Stimulated activated CD4-positive, alpha-beta T cell treated with anti-CD3 and anti-CD28 coated beads, Interleukin-12 subunit alpha, Interleukin-12 subunit beta, amount 100 ng/mL, for 24 hours (primary cell): ENCODE results near the gene BAZ2A.
"Not testable (repeated sequence)": the region's sequence is repeated elsewhere in the genome, so short reads cannot be mapped to it uniquely, and the experiment has no call there.

Source experiments
- DNase-seq, 2 experiments: peaks; one replicate each; pipeline ENCODE4 v3.0.0-alpha.2; 2020; ENCODE audit warnings: low read depth in 2 of 2

Gene BAZ2A

DNA sequence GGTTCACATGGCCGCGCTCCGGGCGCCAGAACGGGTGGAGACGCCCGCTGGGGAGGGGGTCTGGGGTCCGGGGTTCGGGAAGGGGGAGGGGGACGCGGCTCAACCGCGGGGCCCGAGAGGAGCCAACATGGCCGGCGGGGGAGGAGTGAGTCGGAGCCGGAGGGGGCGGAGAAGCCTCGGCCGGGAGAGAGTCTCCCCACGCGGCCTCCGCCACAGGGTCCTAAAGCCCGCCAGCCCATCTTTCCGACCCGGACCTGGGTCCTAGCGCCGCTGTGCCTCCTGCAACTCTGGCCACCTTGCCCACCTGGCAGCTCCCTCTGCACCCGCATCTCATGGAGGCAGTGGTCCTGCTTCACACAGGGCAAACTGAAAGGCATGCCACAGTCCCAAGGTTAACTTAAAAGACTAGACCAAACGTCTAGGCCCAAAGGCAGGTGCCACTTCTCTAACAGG is at the start of gene BAZ2A:
Gene BAZ2A (minus strand): TSS at position 147 of the 453 bp plus-strand sequence. CDS start 12,796 bp downstream, outside the sequence.
- peak; percentile 75 to 84 for DNase-seq

DNA sequence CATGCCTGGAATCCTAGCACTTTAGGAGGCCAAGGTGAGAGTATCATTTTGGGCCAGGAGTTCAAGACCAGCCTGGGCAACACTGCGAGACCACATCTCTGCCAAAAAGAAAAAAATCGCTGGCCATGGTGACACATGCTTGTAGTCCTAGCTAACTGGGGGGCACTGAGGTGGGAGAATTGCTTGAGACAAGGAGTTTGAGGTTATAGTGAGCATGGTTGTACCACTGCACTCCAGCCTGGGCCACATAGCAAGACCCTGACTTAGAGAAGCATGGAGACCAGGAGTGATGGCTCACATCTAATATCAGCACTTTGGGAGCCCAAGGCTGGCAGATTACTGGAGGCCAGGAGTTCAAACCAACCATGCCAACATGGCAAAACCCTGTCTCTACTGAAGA is 48.7 kb upstream of the BAZ2A start:
- no peak for DNase-seq

DNA sequence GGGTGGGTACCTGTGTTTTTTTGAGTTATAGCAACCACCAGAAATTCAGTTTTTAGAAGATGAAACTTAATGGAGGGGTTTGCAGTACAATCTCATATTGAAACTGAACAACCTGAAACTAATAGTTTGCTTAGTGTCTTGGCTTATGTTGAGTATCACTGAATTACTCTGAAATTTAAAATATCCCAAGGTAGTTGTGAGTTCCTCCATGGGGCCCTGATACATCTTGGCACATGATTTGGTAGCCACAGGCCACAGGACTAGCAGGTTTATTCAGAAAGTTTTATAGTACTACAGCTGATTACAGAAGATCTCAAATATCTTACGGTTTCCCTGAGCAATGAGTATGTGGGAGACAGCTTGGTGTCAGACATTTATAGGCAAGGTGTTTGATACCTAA is 47.6 kb upstream of the BAZ2A start:
- no peak for DNase-seq

GRCh38 chr12:56676851-56677580 is 46.9 kb upstream of the BAZ2A start:
- DNase-seq = no peak

DNA sequence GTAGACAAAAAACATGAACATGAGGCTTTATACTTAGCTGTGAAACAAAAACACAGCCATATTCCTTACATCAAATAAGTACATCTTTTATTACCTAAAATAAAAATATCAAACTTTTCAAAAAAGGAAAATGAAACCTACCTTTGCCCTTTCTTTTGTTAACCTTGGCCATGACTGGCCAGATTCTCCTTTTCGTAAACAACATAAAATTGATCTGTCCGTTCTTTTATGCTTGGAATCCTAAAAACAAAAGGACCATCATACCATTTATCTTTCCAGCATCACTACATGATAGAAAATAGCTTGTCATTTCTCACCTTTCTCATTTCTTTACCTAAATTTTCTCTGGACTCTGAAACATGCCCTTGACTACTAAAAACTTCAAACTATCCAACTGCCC is 41.5 kb upstream of the BAZ2A start:
- DNase-seq = no peak

GRCh38 chr12:56670836-56671235 is 40.7 kb upstream of the BAZ2A start:
- DNase-seq = no peak

DNA sequence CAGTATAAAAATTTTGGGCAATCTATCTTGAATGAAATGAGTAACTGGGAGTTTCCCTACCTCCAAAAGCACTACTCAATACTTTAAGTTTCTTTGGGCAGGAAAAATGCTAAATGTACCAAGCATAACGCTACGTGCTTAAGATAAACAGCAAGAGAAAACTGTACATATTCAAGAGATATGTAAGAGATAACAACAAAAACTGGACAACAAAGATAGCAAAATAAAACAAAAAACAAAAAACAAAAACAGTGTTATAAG is 38.0 kb upstream of the BAZ2A start:
- DNase-seq = no peak

- no peak for DNase-seq
Measured at GRCh38 chr12:56661979-56662638, 32.0 kb upstream of the BAZ2A start.

DNA sequence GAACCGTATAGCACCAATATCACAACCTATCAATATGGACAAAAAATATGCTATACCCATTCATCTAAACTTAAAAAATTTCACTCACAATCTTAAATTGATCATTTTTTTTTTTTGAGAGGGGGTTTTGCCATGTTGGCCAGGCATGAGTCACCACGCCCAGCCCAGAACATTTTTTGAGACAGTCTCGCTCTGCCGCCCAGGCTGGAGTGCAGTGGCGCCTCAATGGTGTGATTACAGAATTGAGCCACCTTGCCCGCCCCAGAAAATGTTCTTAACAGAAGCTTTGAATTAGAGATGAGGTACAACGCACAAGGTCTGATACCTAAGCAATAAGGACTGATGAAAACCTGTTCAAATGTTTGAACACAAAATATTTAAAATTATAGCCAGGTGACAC is 31.4 kb upstream of the BAZ2A start:
- DNase-seq = no peak

DNA sequence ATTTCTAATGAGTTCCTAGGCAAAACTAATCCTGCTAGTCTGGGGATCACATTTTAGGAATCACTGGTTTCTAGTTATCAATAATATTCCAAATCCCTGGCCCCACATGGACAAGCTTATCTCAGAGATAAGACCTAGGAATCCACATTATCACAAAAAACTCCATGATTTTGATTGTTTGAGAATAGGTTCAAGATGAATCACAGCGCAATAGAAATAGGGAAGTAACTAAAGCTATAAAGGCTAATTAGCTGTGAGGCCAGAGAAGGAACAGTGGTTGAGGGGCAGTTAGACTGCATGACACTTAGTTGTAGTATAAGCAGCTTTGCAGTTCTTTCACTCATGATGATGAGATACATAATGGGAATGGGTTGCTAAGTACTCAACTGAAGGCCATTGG is 28.8 kb upstream of the BAZ2A start:
- DNase-seq = no peak

GRCh38 chr12:56657416-56658379 is 27.6 kb upstream of the BAZ2A start:
- no peak for DNase-seq

GRCh38 chr12:56653781-56654180 is 23.7 kb upstream of the BAZ2A start:
- DNase-seq = not testable (repeated sequence)

DNA sequence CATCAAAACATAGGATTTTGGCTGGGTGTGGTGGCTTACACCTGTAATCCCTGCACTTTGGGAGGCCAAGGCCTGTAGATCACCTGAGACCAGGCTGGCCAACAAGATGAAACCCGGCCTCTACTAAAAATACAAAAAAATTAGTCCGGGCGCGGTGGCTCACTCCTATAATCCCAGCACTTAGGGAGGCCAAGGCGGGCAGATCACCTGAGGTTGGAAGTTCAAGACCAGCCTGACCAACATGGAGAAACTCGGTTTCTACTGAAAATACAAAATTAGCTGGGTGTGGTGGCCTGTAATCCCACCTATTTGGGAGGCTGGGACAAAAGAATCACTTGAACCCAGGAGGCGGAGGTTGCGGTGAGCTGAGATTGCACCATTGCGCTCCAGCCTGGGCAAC is 17.9 kb upstream of the BAZ2A start:
- not testable (repeated sequence) for DNase-seq

GRCh38 chr12:56645717-56646446 is 15.8 kb upstream of the BAZ2A start, which contains the start of gene ATP5F1B:
Gene ATP5F1B (minus strand): TSS chr12:56645984. CDS start chr12:56645963, 21 bp downstream.
- peak; percentile 78 to 85 for DNase-seq

DNA sequence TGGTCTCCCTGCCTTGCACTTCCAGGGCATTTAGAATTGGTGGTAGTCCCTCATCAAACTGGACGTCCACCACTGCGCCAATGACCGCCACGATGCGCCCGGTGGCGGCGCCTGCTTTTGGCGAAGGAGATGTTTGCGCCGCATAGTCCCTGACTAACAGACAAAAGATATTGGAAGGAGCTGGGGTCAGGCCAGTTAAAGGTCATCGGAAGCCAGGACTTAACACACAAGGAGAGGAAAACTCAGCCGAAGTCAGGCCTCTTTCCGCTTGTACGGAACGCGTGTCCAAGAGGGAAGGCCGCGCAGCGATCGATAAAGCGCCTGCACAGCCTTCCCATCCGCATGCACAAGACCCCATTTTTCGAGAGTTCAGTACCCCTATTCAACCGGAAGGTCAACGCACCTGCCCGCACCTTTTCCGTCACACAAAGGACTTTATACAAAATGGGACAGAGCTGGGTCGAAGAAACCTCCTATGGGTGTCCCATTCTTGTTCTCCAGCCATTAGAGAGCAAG is 15.1 kb upstream of the BAZ2A start:
- no peak for DNase-seq

GRCh38 chr12:56644654-56645053 is 14.5 kb upstream of the BAZ2A start:
- DNase-seq = no peak

DNA sequence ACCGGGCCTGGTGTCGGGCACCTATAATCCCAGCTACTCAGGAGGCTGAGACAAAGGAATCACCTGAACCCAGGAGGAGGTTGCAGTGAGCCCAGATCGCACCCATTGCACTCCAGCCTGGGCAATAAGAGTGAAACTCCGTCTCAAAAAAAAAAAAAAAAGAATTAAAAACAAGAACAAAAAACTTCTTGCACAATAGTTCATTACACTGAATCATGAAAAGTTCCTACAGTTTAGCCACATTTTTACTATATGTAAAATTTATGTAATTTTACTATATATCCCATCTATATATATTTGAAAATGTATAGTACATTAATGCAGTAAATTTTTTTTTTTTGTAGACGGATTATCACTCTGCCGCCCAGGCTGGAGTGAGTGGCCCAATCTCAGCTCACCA is 11.1 kb upstream of the BAZ2A start:
- no peak for DNase-seq

- no peak for DNase-seq
Measured at GRCh38 chr12:56637621-56638020, 7.5 kb upstream of the BAZ2A start.

- DNase-seq = peak; percentile 76 to 84
Measured at GRCh38 chr12:56636675-56637540, 6.8 kb upstream of the BAZ2A start.
